Esophagus squamous epithelium (tissue), 4 donors: ENCODE data around the gene MS4A2.

ENCODE experiments used
- CTCF ChIP-seq, 6 experiments: fragments of 450-650 bp in 4 of 6; fragments of 200-600 bp in 2 of 6; sonication (generic) in 2 of 6; IDR thresholded peaks; one replicate each; pipeline ENCODE4 v1.5.1; 2016 to 2019; ENCODE audit warnings: antibody characterized with exemption in 6 of 6, mild to moderate bottlenecking in 4 of 6, moderate library complexity in 4 of 6
- POLR2A ChIP-seq, 4 donors: fragments of 450-650 bp; IDR thresholded peaks; one replicate each; pipeline ENCODE4 v1.6.1; 2017; ENCODE audit warnings: antibody characterized with exemption in 4 of 4, mild to moderate bottlenecking in 4 of 4, moderate library complexity in 3 of 4

GRCh38 chr11:60122414-60123036 is 34.1 kb downstream of the MS4A2 start:
- TF ChIP-seq CTCF (IDR thresholded peaks at IDR 0.05) (no peak), POLR2A (IDR thresholded peaks at IDR 0.05) (no peak)
